C4-2B (cell line): ENCODE measurements around the gene TMEM123.

Experiments
- ZFX ChIP-seq: fragments of 450-650 bp; IDR thresholded peaks from 2 replicates; pipeline ENCODE4 v1.6.1; 2017
- TF ChIP-seq, protein P1 (sequence below): fragments of 450-650 bp; conservative IDR thresholded peaks from 2 replicates; pipeline ENCODE4 v1.5.1; 2017; ENCODE audit warnings: mild to moderate bottlenecking

DNA sequence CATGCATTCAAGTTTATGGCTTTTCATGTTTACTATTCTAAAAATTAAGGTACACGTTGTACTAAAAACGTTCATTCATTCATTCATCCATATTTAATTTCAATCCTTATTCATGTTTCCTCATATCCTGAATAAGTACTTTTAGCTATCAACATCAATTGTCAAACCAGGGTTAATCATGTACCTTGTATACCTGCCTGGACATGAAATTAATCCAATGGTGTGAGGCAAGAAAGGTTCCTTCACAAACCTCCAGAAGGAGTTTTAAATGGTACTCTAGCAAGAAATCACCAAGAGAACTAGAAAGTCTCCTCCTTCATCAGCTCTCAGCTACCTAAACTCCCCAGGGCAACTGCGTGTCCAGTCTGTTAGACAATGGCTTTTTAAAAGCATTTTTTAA lies 33.4 kb downstream of the TMEM123 start:
- TF ChIP-seq, protein P1, sequence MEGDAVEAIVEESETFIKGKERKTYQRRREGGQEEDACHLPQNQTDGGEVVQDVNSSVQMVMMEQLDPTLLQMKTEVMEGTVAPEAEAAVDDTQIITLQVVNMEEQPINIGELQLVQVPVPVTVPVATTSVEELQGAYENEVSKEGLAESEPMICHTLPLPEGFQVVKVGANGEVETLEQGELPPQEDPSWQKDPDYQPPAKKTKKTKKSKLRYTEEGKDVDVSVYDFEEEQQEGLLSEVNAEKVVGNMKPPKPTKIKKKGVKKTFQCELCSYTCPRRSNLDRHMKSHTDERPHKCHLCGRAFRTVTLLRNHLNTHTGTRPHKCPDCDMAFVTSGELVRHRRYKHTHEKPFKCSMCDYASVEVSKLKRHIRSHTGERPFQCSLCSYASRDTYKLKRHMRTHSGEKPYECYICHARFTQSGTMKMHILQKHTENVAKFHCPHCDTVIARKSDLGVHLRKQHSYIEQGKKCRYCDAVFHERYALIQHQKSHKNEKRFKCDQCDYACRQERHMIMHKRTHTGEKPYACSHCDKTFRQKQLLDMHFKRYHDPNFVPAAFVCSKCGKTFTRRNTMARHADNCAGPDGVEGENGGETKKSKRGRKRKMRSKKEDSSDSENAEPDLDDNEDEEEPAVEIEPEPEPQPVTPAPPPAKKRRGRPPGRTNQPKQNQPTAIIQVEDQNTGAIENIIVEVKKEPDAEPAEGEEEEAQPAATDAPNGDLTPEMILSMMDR = no peak
- TF ChIP-seq ZFX = no peak
